HK-2 (cell line): ENCODE measurements around the gene VEGFC.

Experiments
- DNase-seq: peaks from one replicate; pipeline ENCODE4 v3.0.0-alpha.2; 2018; ENCODE audit not compliant: unreplicated experiment

VEGFC gene, protein sequence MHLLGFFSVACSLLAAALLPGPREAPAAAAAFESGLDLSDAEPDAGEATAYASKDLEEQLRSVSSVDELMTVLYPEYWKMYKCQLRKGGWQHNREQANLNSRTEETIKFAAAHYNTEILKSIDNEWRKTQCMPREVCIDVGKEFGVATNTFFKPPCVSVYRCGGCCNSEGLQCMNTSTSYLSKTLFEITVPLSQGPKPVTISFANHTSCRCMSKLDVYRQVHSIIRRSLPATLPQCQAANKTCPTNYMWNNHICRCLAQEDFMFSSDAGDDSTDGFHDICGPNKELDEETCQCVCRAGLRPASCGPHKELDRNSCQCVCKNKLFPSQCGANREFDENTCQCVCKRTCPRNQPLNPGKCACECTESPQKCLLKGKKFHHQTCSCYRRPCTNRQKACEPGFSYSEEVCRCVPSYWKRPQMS

DNA sequence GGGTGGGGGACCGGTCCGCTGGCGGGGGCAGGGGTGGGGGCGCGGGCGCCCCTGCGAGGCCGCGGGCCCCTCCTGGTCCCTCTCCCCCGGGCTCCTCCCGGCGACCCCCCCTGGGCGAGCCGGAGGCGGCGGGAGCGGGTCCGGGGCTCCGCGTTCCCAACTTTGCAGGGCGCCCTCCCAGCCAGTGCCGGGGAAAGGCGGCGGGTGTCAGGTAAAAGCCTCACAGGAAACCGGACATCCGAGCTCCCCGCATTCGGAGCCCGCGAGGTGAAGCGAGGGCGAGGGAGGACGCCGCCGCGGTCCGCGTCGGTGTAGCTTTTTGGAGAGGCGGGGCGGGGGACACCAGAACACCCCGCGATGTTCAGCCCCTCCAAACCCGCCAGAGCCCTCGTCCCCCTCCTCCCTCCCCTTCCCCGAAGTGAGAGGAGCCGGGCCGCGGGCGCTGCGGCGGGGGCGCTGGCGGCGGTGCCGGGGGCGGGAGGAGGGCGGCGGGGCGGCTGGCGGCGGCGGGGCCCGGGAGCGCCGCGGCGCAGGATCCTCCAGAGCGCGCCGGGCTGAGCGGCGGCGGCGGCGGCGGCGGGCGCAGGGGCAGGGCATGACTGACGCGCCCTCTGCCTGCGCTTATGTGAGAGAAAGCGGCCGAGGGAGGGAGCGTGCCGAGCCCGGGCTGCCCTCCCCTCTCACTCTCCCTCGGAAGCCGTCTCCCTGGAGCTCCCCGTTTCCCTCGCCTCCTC lies at the start of gene VEGFC:
TSS of gene VEGFC (minus strand) at position 597 of the 734 bp plus-strand sequence. CDS start 611 bp downstream, outside the sequence.
- DNase-seq = peak; percentile 70

DNA sequence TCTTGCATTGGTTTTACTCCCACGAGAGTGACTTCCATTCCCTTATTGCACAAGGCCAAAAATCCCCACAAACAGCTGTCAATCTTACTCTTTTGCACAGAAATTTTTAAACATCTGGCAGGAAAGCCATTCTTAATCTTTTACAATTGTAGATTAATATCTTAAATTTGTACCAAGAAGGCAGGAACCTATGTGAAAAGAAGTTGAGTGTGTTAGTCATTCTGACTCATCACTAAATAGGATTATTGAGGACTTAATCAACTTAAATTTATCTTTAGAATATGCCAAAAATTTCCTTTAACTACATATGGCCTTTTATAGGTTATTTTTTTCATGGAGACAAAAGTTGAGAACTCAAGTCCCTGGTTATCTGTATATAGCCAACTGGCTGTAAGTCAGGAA lies 49.0 kb upstream of the VEGFC start:
- DNase-seq = no peak

DNA sequence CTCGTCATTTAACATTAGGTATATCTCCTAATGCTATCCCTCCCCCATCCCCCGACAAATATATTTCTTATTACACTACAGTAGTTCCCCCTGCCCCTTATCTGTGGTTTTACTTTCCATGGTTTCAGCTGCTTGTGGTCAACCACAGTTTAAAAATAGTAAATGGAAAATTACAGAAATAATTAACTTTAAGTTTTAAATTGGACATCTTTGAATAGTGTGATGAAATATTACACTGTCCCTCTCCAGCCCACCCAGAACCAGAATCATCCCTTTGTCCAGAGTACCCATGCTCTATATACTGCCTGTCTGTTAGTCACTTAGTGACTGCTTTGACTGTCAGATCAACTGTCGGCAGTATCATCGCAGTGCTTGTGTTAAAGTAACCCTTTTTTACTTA lies 47.4 kb upstream of the VEGFC start:
- peak; percentile 17 for DNase-seq

DNA sequence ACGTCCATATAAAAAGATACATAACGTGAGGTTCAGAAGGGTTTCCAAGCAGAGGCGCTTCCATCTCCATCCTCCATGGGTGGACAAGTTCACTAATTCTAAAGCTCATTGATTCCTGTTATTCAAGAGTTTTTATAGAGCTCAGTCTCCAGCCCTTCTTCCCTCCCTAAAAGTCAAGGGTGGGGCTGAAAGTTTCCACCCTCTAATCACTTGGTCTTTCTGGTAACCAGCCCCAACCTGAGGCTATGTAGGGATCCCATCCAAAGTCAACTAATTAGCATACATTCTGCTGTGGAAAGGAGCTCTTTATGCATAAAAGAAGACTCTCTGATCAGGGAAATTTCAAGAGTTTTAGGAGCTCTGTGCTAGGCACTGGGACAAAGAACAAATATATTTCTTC lies 46.9 kb upstream of the VEGFC start:
- no peak for DNase-seq

DNA sequence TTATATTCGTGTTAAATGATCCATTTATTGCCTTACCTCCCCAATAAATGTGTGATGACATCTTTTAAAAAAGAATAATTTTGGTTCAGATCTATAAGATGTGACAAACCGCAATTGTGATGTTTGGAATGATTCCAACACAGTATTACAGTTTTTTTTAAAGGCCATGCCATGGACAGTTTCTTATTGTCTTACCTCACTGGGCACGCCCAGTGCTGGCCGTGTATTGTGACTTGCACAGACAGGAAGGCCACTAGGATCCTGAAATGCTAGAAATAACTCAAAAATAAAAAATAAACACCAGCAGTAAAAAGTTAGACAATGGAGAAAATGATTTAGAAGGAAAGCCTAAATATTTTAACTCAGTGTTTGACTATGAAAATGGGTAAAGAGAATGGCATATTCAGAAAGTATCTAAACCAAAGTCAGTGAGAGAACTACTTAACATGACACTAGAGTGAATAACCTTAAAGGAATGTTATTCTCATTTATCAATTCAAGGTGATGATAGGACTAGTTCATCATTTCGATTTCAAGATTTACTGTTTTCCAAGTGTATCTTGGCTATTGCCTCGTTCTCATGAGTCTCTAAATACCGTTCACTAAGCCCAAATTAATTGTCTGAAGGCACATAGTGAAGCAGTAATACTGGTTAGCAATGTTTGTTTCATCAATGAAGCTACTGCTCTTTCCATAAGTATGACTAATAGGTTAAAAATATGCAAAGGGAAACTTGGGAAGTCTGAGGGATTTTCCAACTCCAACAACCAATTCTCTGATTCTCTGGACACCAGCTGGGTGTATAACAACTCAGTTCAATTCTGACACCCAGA lies 46.1 kb upstream of the VEGFC start:
- peak; percentile 25 for DNase-seq

DNA sequence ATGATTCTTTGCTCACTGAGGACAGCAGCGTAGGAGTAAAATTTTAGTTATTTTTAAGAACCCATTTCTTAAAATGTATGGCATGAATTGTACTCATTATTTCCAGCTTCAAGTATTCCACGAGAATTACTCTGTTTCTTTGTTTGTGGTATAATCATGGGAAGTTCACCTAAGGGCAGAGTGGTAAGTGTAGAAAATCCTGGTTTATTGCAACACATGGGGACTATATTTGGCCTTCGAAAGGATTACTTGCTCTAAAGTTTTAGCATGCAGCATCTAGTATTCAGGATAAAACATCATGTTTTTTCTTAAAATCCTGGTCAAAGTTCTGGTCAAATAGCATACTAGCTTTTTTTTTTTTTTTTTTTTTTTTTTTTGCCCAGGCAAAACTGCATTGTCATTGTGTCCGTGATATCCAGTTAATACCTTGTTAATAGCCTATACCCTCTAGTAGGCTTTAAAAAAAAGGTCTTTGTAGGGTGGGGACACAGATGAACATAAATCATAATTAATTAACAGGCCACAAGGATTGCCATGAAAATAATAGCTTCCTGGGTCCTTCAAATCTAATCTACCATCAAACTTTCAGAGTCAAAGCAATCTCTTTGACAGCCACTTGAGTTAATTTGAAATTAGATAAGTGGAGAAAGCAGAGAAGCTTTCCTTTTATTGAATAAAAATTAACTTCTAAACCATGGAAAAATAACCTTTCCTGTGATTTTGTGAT lies 44.6 kb upstream of the VEGFC start:
- no peak for DNase-seq

DNA sequence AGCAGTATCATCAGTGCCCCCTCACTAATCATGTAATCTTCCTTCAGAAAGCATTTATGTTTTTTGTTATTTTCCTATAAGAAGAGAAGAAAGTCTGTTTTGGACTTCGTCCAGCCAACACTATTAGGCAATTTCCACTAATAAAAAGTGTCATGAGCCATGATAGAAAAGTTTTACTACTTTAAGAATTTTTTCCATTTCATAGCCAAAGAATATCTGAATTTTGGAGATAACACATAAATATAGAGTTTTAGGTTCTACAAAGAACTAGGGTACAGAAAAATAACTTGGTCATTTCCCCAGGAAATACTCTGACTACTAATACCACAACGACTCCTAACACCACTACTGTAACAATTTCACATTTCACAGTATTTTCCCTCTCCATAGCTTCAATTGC lies 41.8 kb upstream of the VEGFC start:
- DNase-seq = no peak

DNA sequence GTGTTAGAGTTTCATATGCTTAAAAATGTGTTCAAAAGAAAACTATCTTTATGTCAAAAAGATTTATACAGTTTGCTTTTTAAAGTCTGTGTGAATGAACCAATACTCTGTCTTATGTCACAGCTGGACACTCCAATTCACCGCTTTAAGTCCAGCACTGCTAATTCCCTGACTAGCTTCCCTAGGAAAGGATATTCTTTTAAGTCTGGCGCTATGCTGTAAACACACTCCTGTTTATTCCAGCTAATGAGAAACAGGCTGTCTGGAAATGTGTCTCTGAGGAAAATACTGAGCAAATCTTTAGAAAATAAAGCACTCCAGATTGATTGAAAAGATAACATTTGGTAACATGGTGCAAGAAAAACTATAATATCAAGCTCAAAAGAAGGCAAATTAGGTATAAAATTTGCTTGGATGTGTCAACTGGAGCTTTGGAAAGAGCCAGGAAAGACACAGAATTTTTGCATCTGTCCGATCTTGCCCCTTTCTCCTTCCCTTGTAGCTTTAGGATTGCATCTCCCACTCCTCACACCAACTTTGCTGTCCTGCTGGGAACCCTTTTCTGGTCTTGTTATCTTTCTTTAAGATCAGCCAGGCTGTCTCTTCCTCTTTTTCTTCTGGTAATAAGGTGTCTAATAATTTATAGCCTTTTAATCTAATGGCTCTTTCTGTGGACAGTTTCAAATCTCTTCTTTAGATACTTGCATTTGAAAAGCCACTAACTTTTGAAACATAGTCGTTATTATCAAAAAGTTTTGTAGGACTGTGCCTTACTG lies 40.9 kb upstream of the VEGFC start:
- no peak for DNase-seq

DNA sequence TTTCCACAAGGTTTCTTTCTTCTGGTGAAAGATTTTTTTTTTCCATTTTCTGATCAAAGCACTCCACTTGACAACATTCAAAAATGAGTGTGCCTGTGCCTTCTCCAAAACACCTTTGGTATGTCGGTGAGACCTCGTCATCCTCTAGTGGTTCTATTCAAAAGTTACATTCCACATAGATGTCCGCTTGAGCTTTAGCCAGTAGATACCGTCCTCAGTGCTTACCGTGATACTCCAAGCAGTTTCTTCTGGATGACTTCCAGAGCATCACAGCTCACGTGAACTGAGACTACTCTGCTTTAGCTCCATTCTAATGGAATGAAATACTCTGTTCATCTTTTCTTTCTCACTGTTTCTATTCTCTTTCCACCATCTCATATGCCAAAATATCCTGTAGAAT lies 38.2 kb upstream of the VEGFC start:
- no peak for DNase-seq

DNA sequence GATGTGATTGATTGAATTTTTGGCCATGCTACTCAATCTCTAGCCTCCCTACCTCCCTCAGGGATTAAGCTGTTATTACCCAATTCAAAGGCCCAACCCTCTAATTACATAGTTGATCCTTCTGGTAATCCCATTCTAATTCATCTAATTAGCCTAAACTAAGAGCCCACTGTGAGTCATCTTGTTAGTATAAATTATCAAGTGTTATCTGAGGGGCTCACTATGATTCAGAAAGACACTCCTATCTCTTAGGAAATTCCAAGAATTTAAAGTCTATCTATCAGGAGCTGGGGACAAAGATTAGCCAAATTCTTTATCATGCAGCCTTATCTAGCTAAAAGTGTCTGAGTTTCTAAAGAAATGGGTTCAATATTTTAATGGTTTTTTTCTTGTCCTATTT lies 32.9 kb upstream of the VEGFC start:
- DNase-seq = no peak

DNA sequence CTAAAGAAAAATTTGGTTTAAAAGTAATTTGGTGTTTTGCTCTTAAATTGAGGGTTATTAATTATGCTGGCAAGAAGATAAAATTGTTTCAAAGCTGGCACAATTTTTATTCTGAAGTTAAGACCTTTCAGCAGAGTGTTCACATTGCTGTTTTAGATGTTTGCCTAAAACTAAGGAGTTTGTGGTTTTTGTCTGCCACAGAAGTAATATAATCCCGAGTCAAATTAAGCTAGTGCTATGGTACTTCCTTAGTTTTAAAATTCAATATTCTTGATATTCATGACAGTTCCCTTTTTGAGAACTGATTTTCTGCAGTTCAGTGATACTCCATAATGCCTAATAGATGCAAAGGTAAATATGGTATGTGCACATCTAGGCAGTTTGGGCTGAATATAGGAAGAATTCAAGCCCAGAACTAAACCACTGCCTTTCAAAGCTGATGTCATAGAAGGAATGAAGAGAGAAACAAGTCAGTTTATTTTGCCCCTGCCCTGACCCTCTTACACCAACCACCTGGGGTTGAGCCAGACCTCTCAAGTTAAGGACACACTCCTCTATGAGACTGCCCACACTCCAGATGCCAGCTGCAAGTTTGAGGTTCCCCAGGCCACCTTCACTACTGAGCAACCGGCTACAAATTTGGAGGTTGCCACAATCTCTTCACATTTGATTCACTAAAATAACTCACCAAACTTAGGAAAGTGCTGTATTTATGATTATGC lies 32.1 kb upstream of the VEGFC start:
- DNase-seq = no peak

DNA sequence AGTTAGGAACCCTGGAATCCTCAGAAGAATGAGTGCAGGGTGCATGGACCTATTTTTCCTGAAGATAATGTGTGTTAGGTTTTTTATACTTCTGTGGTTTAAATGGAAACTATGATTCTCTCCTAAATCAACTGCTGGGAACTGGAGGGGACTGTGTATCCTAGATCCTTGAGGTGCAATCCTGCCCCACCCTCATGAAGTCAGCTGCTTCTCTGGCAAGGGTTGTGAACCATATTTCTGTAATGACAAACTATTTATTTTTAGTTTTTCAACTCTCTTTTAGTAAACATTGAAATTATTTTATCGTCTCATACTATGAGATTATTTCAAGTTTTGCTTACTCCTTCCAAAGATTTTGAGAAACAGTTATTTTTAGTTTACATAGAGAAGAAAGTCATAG lies 25.8 kb upstream of the VEGFC start:
- no peak for DNase-seq

DNA sequence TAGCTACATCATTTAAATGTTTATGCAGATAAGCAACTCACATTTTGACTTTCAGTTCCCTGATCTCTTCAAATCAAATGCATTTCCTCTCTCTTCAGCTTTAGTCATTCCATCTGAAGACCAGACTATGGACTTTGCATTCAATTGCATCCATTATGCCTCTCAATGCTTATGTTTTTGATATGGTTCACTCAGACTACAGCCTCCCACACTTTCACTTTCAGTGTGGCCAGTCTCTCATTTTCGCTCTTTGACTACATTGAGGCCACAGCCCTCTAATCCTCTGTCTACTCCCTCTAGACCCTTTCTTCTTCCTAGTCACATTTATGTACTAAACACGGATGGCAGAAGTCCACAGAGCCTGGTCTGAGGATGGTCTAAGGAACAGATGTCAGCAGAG lies 24.5 kb upstream of the VEGFC start:
- DNase-seq = no peak

DNA sequence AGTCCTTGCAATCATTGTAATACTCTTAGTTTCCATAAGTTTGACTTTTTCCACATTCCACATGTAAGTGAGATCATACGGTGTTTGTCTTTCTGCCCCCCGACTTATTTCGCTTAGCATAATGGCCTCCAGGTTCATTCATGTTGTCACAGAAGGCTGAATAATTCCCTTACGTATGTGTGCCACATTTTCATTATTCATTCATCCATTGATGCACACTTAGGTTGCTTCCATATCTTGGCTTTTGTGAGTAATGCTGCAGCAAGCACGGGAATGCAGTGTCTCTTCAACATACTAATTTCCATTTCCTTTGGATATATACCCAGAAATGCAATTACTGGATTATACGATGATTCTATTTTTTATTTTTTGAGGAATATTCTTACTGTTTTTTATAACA lies 22.0 kb upstream of the VEGFC start:
- DNase-seq = no peak

DNA sequence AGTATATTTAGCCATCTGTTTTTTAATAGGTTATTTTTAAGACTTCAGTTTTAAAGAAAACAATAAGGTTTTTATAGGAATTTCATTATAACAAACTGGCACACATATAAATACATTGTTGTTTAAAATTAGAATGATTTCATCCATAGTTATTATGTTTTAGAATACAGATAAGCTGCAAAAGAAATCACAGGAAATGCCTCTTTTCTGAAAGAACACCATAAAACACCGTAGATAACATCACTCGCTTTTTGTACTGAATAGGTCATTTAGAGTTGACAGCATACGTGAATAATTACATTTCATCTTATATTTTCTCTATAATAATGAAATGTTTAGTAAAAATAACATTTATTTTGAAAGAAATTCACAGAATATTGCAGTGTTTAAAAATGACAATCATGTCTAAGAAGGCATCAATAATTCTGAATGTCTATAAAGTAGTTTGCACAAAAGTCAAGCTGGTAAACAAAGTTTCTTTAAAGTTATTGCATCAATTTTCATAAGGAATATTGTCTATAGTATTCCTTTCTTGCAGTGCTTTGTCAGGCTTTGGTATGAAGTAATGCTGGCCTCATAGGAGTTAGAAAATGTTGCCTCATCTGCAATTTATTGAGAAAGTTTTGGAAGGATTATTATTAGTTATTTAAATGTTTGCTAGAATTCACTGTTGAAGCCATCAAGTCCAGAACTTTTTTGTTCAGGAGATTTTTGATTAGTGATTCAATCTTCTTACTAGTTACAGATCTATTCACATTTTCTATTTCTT lies 17.9 kb upstream of the VEGFC start:
- DNase-seq = no peak

DNA sequence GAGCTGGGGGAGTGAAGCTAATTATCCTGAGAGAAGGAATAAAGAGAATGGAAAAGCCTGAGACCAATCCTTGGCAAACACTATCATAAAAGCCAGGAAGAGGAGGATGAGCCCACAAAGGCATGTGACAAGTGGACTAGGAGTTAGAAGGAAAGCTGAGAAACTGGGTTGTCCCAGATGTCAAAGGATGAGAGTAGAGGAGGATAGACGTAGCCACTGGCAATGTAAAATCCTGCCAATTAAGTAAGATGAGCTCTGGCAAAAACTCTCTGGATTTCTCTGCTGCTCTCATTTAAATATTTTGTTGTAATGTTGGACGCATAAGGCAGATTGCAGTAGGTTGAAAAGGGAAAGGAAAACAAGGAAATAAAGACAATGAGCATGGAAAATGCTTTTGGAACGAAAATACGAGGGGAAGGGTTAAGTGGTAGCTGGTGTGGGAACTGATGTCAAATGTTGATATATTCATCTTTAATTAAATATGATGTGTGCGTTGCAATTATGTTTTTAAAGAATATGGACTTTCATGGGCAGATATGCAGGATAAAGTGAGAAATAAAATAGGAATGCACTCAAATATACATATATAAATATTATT lies 14.2 kb upstream of the VEGFC start:
- DNase-seq = no peak

DNA sequence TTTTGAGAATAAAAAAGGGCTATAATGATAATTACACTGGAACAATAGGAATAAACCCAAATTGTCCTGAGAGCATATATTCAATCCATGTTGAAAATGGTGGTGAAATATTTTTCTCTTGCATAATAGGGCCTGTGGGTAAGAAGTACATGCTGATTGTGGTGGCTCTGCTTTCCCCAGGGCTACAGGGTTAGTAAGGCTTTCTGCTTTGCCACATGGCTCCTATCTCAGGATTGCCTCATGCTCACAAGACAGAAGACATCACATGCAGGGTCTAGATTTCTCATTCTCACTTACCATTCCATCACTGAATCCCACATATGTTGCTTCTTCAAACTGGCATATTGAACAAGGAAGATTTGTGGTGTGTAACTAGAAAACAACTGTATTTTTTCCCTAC lies 12.4 kb upstream of the VEGFC start:
- no peak for DNase-seq

DNA sequence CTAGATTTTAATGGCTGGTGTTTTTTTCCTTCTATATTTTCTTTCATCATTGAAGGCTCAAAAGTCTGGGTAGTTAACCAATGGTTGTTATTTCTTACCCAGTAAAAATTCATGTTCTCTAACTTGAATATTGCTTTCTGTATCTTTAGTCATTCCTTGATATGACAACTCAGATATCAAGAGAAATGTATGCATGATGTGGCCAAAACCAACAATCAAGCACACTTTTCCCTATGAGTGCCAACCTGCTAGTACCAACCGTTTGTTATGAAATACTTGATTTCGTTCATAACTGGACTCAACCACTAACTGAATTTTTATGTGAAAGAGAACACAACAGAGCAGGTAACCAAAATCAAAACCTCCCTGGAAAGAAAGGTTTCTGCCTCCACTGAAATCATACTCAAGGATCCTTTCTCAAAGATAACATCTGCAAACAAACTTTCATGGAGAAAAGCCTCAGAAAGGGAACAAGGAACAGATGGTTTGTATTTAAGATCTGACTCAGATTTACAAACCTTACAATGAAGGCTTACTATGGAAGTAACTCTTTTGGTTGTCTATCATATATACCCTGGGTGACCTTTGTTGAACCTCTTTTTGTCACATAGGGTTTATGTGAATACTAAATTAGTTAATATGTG lies 8.3 kb upstream of the VEGFC start:
- DNase-seq = no peak

DNA sequence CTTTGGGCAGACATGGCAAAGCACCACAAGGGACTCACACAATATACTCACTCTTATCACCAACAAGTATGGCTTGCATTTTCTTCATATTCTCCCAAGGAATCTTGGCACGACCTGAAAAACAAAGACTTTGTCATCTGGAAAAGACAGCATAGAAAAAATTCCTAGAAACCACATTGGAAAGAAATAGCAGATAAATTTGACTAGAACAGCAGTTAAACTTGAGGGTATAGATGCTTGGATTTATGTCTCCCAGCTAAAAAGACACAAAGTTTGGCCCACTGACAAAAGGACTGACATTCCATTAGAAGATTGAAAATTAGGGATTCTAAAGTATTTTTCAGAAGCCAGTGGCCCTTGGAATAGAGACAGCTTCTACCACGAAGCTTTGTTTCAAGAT lies 6.9 kb upstream of the VEGFC start:
- no peak for DNase-seq
